Subcutaneous adipose tissue (tissue), 4 donors: ENCODE data around the gene GTF2A2. TPM values are rescaled to one million over a fixed set of nuclear protein-coding genes. Genes with fewer than 3 reads are reported as not detected.

Experiments
- total RNA-seq, 4 donors: library from RNA; depleted of rRNA; stranded (reverse); fragments of >200 nt; gene quantifications; one replicate each; pipeline ENCODE4 v1.1.0, GENCODE V29; 2016
- TF ChIP-seq, protein P1 (sequence below): fragments of 450-650 bp; IDR thresholded peaks from one replicate; pipeline ENCODE4 v1.5.1; 2016; ENCODE audit warnings: low read depth, mild to moderate bottlenecking, control low read depth, antibody characterized with exemption, moderate library complexity

GTF2A2 gene
- total RNA-seq, 4 donors from 2014 or later, result 24.3 to 44.5 (median 28.4) TPM

DNA sequence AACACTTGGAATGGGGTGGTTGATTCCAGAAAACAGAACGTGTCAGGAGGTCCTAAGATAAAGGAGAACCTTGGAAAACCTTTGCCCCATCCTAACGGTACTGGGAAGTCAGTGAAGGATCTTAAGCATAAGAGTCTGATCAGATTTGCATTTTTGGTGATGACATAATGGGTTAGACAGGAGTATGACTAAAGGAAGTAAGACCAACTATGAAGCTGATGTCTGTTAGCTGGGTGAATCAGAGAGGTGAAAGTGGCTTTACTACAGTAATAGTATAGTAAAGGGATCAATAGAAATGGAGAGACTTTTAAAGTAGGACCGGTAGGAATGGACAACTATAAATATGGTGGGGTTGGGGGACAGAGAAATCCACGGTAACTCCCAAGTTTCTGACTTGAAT, 12.6 kb downstream of the GTF2A2 start:
- TF ChIP-seq, protein P1, sequence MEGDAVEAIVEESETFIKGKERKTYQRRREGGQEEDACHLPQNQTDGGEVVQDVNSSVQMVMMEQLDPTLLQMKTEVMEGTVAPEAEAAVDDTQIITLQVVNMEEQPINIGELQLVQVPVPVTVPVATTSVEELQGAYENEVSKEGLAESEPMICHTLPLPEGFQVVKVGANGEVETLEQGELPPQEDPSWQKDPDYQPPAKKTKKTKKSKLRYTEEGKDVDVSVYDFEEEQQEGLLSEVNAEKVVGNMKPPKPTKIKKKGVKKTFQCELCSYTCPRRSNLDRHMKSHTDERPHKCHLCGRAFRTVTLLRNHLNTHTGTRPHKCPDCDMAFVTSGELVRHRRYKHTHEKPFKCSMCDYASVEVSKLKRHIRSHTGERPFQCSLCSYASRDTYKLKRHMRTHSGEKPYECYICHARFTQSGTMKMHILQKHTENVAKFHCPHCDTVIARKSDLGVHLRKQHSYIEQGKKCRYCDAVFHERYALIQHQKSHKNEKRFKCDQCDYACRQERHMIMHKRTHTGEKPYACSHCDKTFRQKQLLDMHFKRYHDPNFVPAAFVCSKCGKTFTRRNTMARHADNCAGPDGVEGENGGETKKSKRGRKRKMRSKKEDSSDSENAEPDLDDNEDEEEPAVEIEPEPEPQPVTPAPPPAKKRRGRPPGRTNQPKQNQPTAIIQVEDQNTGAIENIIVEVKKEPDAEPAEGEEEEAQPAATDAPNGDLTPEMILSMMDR, result no peak

DNA sequence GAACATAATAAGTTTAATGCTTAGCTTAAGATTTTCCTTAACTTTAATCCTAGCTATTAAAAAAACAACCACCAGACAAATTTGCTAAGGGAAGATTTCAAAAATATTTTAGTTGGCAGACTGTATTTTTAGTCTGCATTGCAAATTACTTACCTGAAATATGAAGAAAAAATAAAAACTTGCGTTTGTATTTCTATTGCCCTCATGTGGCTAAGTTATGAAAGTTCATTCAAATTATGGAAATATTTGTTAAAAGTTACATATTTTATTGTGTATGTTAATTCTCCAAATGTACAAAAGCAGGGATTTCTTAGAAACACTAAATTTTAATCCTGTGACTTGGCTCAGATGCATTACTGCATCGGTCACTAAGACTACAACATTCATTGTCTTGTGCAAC, 15.0 kb downstream of the GTF2A2 start:
- TF ChIP-seq, protein P1, result no peak

DNA sequence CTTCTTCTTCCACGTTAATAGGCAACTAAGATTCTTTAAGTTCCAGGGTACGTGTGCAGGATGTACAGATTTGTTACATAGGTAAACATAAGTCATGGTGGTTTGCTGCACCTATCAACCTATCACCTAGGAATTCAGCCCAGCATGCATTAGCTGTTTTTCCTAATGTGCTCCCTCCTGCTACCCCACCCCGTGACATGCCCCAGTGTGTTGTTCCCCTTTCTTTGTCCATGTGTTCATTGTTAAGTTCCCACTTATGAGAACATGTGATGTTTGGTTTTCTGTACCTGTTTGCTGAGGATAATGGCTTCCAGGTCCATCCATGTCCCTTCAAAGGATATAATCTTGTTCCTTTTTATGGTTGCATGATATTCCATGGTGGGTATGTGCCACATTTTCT, 21.1 kb downstream of the GTF2A2 start:
- TF ChIP-seq, protein P1, result no peak

DNA sequence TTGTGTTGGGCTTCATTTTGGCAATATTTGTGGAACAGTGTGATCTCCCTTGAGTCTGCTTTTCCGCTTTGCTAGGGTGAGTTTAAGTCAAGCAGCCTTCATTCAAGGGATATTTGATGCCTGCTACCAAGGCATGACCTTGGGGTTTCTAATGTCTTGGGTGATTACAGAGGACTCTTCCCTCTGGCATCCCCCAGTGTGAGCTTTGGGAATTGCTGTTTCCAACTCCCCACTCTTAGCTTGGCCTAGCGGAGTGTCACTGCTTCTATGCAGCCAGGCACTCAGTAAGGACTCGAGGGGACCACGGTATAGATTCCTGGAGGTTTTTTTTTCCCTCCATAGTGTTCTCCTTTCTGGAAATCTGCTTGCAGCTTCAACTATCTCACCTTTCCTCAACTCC, 24.6 kb downstream of the GTF2A2 start:
- TF ChIP-seq, protein P1, result no peak

DNA sequence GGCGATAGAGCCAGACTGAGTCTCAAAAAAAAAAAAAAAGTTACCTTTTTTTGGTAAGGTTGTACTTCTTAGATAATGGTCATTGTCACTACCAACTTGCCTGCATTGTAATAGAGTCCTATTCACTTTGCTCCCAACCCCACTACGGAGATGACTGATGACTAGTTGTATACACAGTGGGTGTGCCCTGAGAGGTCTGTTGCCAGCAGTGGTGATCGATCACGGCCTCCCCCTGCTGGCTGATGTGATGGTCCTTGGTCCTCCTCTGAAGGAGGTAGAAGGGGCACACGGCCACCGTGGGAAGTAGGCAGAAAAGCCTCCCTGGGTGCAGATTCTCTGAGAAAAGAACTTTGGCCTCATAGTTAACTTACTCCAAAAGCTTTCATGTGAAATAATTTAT, 35.0 kb downstream of the GTF2A2 start:
- TF ChIP-seq, protein P1, result no peak

DNA sequence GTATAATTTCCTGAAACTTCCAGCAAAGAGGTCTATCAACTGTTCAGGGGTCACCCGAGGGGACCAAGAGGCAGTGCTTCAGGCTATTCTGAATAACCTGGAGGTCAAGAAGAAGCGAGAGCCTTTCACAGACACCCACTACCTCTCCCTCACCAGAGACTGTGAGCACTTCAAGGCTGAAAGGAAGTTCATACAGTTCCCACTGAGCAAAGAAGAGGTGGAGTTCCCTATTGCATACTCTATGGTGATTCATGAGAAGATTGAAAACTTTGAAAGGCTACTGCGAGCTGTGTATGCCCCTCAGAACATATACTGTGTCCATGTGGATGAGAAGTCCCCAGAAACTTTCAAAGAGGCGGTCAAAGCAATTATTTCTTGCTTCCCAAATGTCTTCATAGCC, 38.9 kb downstream of the GTF2A2 start:
- TF ChIP-seq, protein P1, result no peak

DNA sequence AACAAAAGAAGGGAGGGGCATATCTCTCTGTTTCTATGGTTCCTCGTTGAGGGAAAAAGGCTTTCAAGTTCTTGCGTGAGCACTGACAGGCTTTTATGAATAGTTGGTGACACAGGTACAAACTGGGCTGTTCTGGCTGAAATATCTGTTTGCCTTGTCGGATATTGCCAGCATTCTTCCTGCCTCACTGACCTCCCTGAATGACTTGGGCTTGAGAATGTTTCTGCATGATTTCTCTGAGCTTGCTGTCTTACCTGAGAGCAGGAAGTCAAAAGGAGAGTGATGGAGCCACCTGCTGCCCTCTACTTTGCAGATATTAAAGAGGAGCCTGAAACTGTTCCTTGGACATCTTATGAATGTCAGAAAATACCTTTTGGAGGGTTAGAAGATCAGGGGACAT, 40.9 kb downstream of the GTF2A2 start:
- TF ChIP-seq, protein P1, result no peak

DNA sequence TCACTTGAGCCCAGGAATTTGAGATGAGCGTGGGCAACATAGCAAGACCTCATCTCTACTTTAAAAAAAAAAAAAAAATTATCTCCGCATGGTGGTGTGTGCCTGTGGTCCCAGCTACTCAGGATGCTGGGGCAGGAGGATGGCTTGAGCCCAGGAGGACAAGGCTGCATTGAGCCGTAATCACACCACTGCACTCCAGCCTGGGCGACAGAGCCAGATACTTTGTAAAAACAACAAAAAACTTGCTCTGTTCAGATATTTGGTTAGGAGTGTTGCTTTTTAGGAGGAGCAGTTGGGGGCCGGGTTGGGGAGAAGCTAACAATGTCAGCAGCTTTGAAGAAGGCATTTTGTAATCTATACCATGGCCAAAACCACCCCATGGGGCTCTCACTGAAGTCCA, 41.7 kb downstream of the GTF2A2 start:
- TF ChIP-seq, protein P1, result no peak
